GM23338 (cell line): ENCODE measurements around the gene MED13L.

Experiments used
- CREB1 ChIP-seq: fragments of 250-450 bp; sonication (Bioruptor Pico); IDR thresholded peaks from 2 replicates; pipeline ENCODE4 v1.5.0; 2020; ENCODE audit warnings: low read depth, mild to moderate bottlenecking, moderate library complexity
- EZH2 ChIP-seq: fragments of 200-600 bp; sonication (generic); IDR thresholded peaks from one replicate; pipeline ENCODE4 v1.8.0; 2017; ENCODE audit warnings: antibody characterized with exemption, mild to moderate bottlenecking, low read depth; ENCODE audit not compliant: unreplicated experiment
- JUNB ChIP-seq: IDR thresholded peaks from one replicate; pipeline ENCODE4 v1.6.1; 2016; ENCODE audit warnings: antibody characterized with exemption; ENCODE audit not compliant: unreplicated experiment
- NANOG ChIP-seq: IDR thresholded peaks from 2 replicates; pipeline ENCODE4 v1.6.1; 2016; ENCODE audit warnings: antibody characterized with exemption, borderline replicate concordance
- POLR2AphosphoS5 ChIP-seq: IDR thresholded peaks from 2 replicates; pipeline ENCODE4 v1.6.1; 2016; ENCODE audit warnings: antibody characterized with exemption, low read depth
- STAT1 ChIP-seq: IDR thresholded peaks from one replicate; pipeline ENCODE4 v1.6.1; 2016; ENCODE audit warnings: antibody characterized with exemption; ENCODE audit not compliant: unreplicated experiment
- TF ChIP-seq, protein P1 (sequence below), 2 experiments: fragments of 200-600 bp in 1 of 2; sonication (generic) in 1 of 2; conservative IDR thresholded peaks; 2 replicates each; pipeline versions ENCODE4 v1.5.1 to v1.6.1; 2016 to 2017; ENCODE audit warnings: antibody characterized with exemption in 2 of 2, low read depth in 2 of 2, mild to moderate bottlenecking in 2 of 2, moderate library complexity in 1 of 2
- TF ChIP-seq, protein P2 (sequence below): IDR thresholded peaks from one replicate; pipeline ENCODE4 v1.6.1; 2018; ENCODE audit warnings: antibody characterized with exemption; ENCODE audit not compliant: unreplicated experiment

DNA sequence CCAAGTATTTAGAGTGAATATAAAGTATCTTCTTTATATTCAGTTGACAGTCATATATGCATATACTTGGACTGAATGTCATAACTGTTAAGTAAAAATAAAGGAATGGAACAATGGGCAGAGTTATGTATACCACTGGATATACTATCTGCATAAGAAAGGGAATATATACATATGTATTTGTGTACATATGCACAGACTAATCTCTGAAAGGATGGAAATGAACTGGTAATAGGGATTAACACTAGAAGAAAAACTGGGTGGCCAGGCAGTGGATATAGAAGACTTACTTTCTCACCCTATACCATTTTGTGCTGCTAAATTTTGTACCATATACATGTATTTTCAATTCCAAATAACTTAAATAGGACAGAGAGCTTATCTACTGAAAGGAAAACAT lies 200.1 kb downstream of the MED13L start:
- TF ChIP-seq EZH2 (no peak), POLR2AphosphoS5 (no peak), STAT1 (no peak), CREB1 (CRISPR knock-in tag) (no peak), NANOG (no peak), JUNB (no peak)
- TF ChIP-seq, protein P1, sequence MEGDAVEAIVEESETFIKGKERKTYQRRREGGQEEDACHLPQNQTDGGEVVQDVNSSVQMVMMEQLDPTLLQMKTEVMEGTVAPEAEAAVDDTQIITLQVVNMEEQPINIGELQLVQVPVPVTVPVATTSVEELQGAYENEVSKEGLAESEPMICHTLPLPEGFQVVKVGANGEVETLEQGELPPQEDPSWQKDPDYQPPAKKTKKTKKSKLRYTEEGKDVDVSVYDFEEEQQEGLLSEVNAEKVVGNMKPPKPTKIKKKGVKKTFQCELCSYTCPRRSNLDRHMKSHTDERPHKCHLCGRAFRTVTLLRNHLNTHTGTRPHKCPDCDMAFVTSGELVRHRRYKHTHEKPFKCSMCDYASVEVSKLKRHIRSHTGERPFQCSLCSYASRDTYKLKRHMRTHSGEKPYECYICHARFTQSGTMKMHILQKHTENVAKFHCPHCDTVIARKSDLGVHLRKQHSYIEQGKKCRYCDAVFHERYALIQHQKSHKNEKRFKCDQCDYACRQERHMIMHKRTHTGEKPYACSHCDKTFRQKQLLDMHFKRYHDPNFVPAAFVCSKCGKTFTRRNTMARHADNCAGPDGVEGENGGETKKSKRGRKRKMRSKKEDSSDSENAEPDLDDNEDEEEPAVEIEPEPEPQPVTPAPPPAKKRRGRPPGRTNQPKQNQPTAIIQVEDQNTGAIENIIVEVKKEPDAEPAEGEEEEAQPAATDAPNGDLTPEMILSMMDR (conservative IDR thresholded peaks at IDR 0.05; ENCODE audit: low read depth in 2 of 2): no peak
- TF ChIP-seq, protein P2, sequence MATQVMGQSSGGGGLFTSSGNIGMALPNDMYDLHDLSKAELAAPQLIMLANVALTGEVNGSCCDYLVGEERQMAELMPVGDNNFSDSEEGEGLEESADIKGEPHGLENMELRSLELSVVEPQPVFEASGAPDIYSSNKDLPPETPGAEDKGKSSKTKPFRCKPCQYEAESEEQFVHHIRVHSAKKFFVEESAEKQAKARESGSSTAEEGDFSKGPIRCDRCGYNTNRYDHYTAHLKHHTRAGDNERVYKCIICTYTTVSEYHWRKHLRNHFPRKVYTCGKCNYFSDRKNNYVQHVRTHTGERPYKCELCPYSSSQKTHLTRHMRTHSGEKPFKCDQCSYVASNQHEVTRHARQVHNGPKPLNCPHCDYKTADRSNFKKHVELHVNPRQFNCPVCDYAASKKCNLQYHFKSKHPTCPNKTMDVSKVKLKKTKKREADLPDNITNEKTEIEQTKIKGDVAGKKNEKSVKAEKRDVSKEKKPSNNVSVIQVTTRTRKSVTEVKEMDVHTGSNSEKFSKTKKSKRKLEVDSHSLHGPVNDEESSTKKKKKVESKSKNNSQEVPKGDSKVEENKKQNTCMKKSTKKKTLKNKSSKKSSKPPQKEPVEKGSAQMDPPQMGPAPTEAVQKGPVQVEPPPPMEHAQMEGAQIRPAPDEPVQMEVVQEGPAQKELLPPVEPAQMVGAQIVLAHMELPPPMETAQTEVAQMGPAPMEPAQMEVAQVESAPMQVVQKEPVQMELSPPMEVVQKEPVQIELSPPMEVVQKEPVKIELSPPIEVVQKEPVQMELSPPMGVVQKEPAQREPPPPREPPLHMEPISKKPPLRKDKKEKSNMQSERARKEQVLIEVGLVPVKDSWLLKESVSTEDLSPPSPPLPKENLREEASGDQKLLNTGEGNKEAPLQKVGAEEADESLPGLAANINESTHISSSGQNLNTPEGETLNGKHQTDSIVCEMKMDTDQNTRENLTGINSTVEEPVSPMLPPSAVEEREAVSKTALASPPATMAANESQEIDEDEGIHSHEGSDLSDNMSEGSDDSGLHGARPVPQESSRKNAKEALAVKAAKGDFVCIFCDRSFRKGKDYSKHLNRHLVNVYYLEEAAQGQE: no peak
